ENCODE data around the gene ASB11. TPM values are rescaled to one million over a fixed set of nuclear protein-coding genes. Genes with fewer than 3 reads are reported as not detected.
A peak's percentile ranks its signal among the peaks of the same experiment; 100 is the strongest.
"Not testable (repeated sequence)": the region's sequence is repeated elsewhere in the genome, so short reads cannot be mapped to it uniquely, and the experiment has no call there.

The ASB11 gene
- total RNA-seq, 1 donor from 2014 or later, result not detected

GRCh38 chrX:15310117-15310516, 5.3 kb downstream of the ASB11 start:
- Histone ChIP-seq H3K4me1 (no peaks in the 10 kb centered on the region), H3K9me3 (no peaks in the 10 kb centered on the region), H3K4me3 (no peak overlapping the region), H3K27me3 (no peaks in the 10 kb centered on the region), H3K27ac (peak overlapping the region; percentile 12 to 67), H3K36me3 (no peaks in the 10 kb centered on the region)
- intact Hi-C loops (cut with DNase I), result no loop called here
- no peak for TF ChIP-seq CTCF (IDR thresholded peaks at IDR 0.05)
- peak in 1 of 2 donors; percentile 76 for DNase-seq (ENCODE audit: low spot score in 2 of 2)

DNA sequence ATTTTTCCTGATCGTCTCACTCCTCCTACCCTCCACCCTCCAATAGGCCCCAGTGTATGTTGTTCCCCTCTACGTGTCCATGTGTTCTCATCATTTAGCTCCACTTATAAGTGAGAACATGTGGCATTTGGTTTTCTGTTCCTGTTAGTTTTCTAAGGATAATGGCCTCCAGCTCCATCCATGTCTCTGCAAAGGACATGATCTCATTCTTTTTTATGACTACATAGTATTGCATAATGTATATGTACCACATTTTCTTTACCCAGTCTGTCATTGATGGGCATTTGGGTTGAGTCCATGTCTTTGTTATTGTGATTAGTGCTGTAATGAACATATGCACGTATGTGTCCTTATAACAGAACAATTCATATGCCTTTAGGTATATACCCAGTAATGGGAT, 9.5 kb downstream of the ASB11 start:
- DNase-seq (ENCODE audit: low spot score in 2 of 2), result not testable (repeated sequence)

DNA sequence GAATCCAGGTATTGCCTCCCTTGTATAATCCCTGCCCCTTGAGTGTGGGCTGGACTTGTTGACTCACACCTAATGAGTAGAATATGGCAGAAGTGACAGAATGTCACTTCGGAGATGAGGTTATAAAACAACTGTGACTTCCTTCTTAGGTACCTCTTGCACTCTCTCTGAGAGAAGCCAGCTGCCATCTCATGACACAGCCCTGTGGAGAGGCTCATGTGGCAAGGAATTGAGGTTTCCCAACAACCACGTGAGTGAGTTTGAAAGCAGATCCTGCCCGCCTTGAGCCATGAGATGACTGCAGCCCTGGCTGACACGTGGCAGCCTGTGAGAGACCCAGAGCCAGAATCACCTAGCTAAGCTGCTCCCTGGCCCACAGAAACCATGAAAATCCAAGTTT, 13.5 kb downstream of the ASB11 start:
- Histone ChIP-seq H3K4me3 (no peak overlapping the region), H3K27ac (no peak overlapping the region), H3K4me1 (no peaks in the 10 kb centered on the region), H3K36me3 (no peaks in the 10 kb centered on the region), H3K27me3 (no peaks in the 10 kb centered on the region), H3K9me3 (no peaks in the 10 kb centered on the region)
- no peak for TF ChIP-seq CTCF (IDR thresholded peaks at IDR 0.05)
- intact Hi-C loops (cut with DNase I), result loop anchor here (5.0 kb wide), 1 partner anchor 165 kb away; no protein-coding TSS in a partner anchor
- DNase-seq (ENCODE audit: low spot score in 2 of 2), result peak; percentile 27 to 69

More for the DNA sequence above, 9.5 kb downstream of the ASB11 start:
- intact Hi-C loops (cut with DNase I); H3K4me1 ChIP-seq; H3K27ac ChIP-seq; H3K27me3 ChIP-seq; H3K4me3 ChIP-seq; H3K36me3 ChIP-seq; H3K9me3 ChIP-seq: not testable (repeated sequence)

GRCh38 chrX:15299941-15300851, 15.2 kb downstream of the ASB11 start:
- Histone ChIP-seq H3K27me3 (no peaks in the 10 kb centered on the region), H3K36me3 (no peaks in the 10 kb centered on the region), H3K9me3 (no peaks in the 10 kb centered on the region), H3K27ac (no peak overlapping the region), H3K4me1 (no peaks in the 10 kb centered on the region), H3K4me3 (no peak overlapping the region)
- intact Hi-C loops (cut with DNase I), result loop anchor here (5.0 kb wide), 1 partner anchor 167 kb away; no protein-coding TSS in a partner anchor
- no peak for DNase-seq (ENCODE audit: low spot score in 2 of 2)
- peak; percentile 8 to 49 (median 33) for TF ChIP-seq CTCF (IDR thresholded peaks at IDR 0.05)

- Histone ChIP-seq H3K36me3 (no peaks in the 10 kb centered on the region), H3K9me3 (no peaks in the 10 kb centered on the region), H3K4me3 (no peak overlapping the region), H3K27ac (no peak overlapping the region), H3K27me3 (no peaks in the 10 kb centered on the region), H3K4me1 (no peaks in the 10 kb centered on the region)
- intact Hi-C loops (cut with DNase I), result no loop called here
- TF ChIP-seq CTCF (IDR thresholded peaks at IDR 0.05), result no peak
- DNase-seq (ENCODE audit: low spot score in 2 of 2), result no peak
Observed at GRCh38 chrX:15298780-15299179, 16.7 kb downstream of the ASB11 start.

- H3K4me1 ChIP-seq, result no peaks in the 10 kb centered on the region
- no peak overlapping the region for H3K27ac ChIP-seq
- DNase-seq (ENCODE audit: low spot score in 2 of 2), result no peak
- no peaks in the 10 kb centered on the region for H3K27me3 ChIP-seq
- H3K36me3 ChIP-seq, result no peaks in the 10 kb centered on the region
- no peak overlapping the region for H3K4me3 ChIP-seq
- no peaks in the 10 kb centered on the region for H3K9me3 ChIP-seq
- intact Hi-C loops (cut with DNase I), result no loop called here
- TF ChIP-seq CTCF (IDR thresholded peaks at IDR 0.05), result no peak
Observed at GRCh38 chrX:15298201-15298600, 17.2 kb downstream of the ASB11 start.

All from ascending aorta (tissue), 2 donors.